Body of pancreas (tissue), 4 donors: ENCODE data around the gene CPXM1. TPM values are rescaled to one million over a fixed set of nuclear protein-coding genes. Genes with fewer than 3 reads are reported as not detected.

Experiments
- ATAC-seq: fragments of 150-250 bp; one replicate; pipeline ENCODE4 v1.9.1; 2016
- DNase-seq, 4 donors: peaks; one replicate each; pipeline ENCODE4 v3.0.0-alpha.2; 2019
- H3K27ac ChIP-seq, 4 donors: fragments of 200-600 bp; sonication (generic); 1 replicate in 3 of 4; 2 replicates in 1 of 4; pipeline versions ENCODE4 v1.5.1 to v1.6.1; 2016 to 2019; ENCODE audit warnings: mild to moderate bottlenecking in 1 of 4, mixed read lengths in 1 of 4, moderate library complexity in 1 of 4
- H3K27me3 ChIP-seq, 2 donors: fragments of 200-600 bp; sonication (generic); one replicate each; pipeline ENCODE4 v1.6.0; 2016; ENCODE audit warnings: mild to moderate bottlenecking in 1 of 2
- H3K36me3 ChIP-seq, 2 donors: fragments of 200-600 bp; sonication (generic); replicated peaks in 1 of 2; 2 replicates each; pipeline ENCODE4 v1.5.1; 2016; ENCODE audit warnings: low read depth in 2 of 2; ENCODE audit not compliant: insufficient read depth in 1 of 2
- H3K4me1 ChIP-seq: fragments of 200-600 bp; sonication (generic); one replicate; pipeline ENCODE4 v1.6.0; 2016
- H3K4me3 ChIP-seq, 2 donors: fragments of 200-600 bp; sonication (generic); 1 replicate in 1 of 2; 2 replicates in 1 of 2; pipeline ENCODE4 v1.5.1; 2016 to 2019
- H3K9me3 ChIP-seq, 3 donors: fragments of 200-600 bp; sonication (generic); 1 replicate in 2 of 3; 2 replicates in 1 of 3; pipeline ENCODE4 v1.5.1; 2016
- CTCF ChIP-seq, 7 experiments: fragments of 450-650 bp in 4 of 7; fragments of 200-600 bp in 3 of 7; sonication (generic) in 3 of 7; IDR thresholded peaks; one replicate each; pipeline ENCODE4 v1.5.1; 2016 to 2019; ENCODE audit warnings: antibody characterized with exemption in 7 of 7
- POLR2A ChIP-seq, 3 donors: fragments of 450-650 bp; IDR thresholded peaks; one replicate each; pipeline ENCODE4 v1.6.1; 2016; ENCODE audit warnings: antibody characterized with exemption in 3 of 3, mild to moderate bottlenecking in 2 of 3
- WGBS, 2 donors: methylation state at CpG; one replicate each; pipeline ENCODE4 v1.1.5; 2017; 5-methylcytosine and 5-hydroxymethylcytosine counted together
- intact Hi-C: fragments of 100-400 bp; cut with DNase I; formaldehyde crosslinking; loops from one replicate; pipeline ENCODE4 v1.15.1; 2023
- total RNA-seq, 2 donors: library from RNA; depleted of rRNA; stranded (reverse); fragments of >200 nt; gene quantifications; one replicate each; pipeline ENCODE4 v1.1.0, GENCODE V29; 2016

Gene CPXM1
- total RNA-seq, 2 donors from 2014 or later: 2.3 to 4.9 TPM

GRCh38 chr20:2761885-2762284 lies 38.5 kb downstream of the CPXM1 start:
- TF ChIP-seq CTCF (IDR thresholded peaks at IDR 0.05) (no peak), POLR2A (IDR thresholded peaks at IDR 0.05) (no peak)
- no peak overlapping the region for H3K4me3 ChIP-seq
- WGBS, 2 donors: 86 to 95% methylated on average over 3 to 4 of the region's 4 CpGs
- no peak overlapping the region for H3K27ac ChIP-seq
- intact Hi-C loops: no loop called here
- no peaks in the 10 kb centered on the region for H3K9me3 ChIP-seq
- H3K27me3 ChIP-seq: no peaks in the 10 kb centered on the region
- ATAC-seq (no peak), DNase-seq (no peak)
- H3K4me1 ChIP-seq: no peaks in the 10 kb centered on the region
- H3K36me3 ChIP-seq: no peaks in the 10 kb centered on the region

- WGBS, 2 donors: 88 to 95% methylated on average over 2 of the region's 2 CpGs
- ATAC-seq (no peak), DNase-seq (no peak)
- intact Hi-C loops: no loop called here
- Histone ChIP-seq H3K4me3 (no peak overlapping the region), H3K9me3 (no peaks in the 10 kb centered on the region), H3K27ac (no peak overlapping the region), H3K36me3 (no peaks in the 10 kb centered on the region), H3K4me1 (no peaks in the 10 kb centered on the region), H3K27me3 (no peaks in the 10 kb centered on the region)
- no peak for TF ChIP-seq POLR2A (IDR thresholded peaks at IDR 0.05)
- TF ChIP-seq CTCF (IDR thresholded peaks at IDR 0.05): no peak
These were observed 39.5 kb downstream of the CPXM1 start for GRCh38 chr20:2760952-2761305.

GRCh38 chr20:2760297-2760951 lies 40.0 kb downstream of the CPXM1 start:
- H3K27ac ChIP-seq: no peak overlapping the region
- intact Hi-C loops: no loop called here
- DNase-seq (no peak), ATAC-seq (no peak)
- H3K36me3 ChIP-seq: no peaks in the 10 kb centered on the region
- H3K4me1 ChIP-seq: no peaks in the 10 kb centered on the region
- no peaks in the 10 kb centered on the region for H3K27me3 ChIP-seq
- H3K9me3 ChIP-seq: no peaks in the 10 kb centered on the region
- no peak overlapping the region for H3K4me3 ChIP-seq
- WGBS, 2 donors: 86 to 88% methylated on average over 4 to 7 of the region's 7 CpGs
- TF ChIP-seq CTCF (IDR thresholded peaks at IDR 0.05) (no peak), POLR2A (IDR thresholded peaks at IDR 0.05) (no peak)

- TF ChIP-seq POLR2A (IDR thresholded peaks at IDR 0.05): no peak
- no peak for TF ChIP-seq CTCF (IDR thresholded peaks at IDR 0.05)
- Histone ChIP-seq H3K27ac (no peak overlapping the region), H3K36me3 (no peaks in the 10 kb centered on the region), H3K9me3 (no peaks in the 10 kb centered on the region), H3K27me3 (no peaks in the 10 kb centered on the region), H3K4me3 (no peak overlapping the region), H3K4me1 (no peaks in the 10 kb centered on the region)
- WGBS, 2 donors: 68 to 72% methylated on average over 15 to 17 of the region's 19 CpGs
- ATAC-seq: no peak
- intact Hi-C loops: no loop called here
- DNase-seq: no peak
These were observed 40.7 kb downstream of the CPXM1 start for GRCh38 chr20:2759603-2760296.

- DNase-seq (no peak), ATAC-seq (no peak)
- no peaks in the 10 kb centered on the region for H3K4me1 ChIP-seq
- TF ChIP-seq POLR2A (IDR thresholded peaks at IDR 0.05) (no peak), CTCF (IDR thresholded peaks at IDR 0.05) (no peak)
- no peak overlapping the region for H3K27ac ChIP-seq
- no peaks in the 10 kb centered on the region for H3K36me3 ChIP-seq
- 83% methylated on average over 1 to 9 of the region's 10 CpGs for WGBS, 2 donors
- no peak overlapping the region for H3K4me3 ChIP-seq
- H3K27me3 ChIP-seq: peaks cover 0 to 3% of the 10 kb centered on the region in 2 donors
- H3K9me3 ChIP-seq: no peaks in the 10 kb centered on the region
- intact Hi-C loops: no loop called here
These were observed 41.3 kb downstream of the CPXM1 start for GRCh38 chr20:2759143-2759542.
